Gastrocnemius medialis (tissue), 4 donors: ENCODE data around the gene RETREG1. TPM values are rescaled to one million over a fixed set of nuclear protein-coding genes. Genes with fewer than 3 reads are reported as not detected.

ENCODE experiments used
- ATAC-seq, 2 donors: fragments of 150-250 bp; one replicate each; pipeline ENCODE4 v1.9.1; 2016
- DNase-seq, 2 donors: peaks; one replicate each; pipeline ENCODE4 v3.0.0-alpha.2; 2019
- H3K27ac ChIP-seq, 4 donors: fragments of 200-600 bp; sonication (generic); 1 replicate in 1 of 4; 2 replicates in 3 of 4; pipeline ENCODE4 v1.5.1; 2016 to 2018; ENCODE audit warnings: mild to moderate bottlenecking in 2 of 4, moderate library complexity in 1 of 4
- H3K27me3 ChIP-seq, 3 donors: fragments of 200-600 bp; sonication (generic) in 2 of 3; 1 replicate in 1 of 3; 2 replicates in 2 of 3; pipeline versions ENCODE4 v1.5.1 to v1.6.0; 2016 to 2019; ENCODE audit warnings: mild to moderate bottlenecking in 1 of 3, moderate library complexity in 1 of 3
- H3K36me3 ChIP-seq, 2 donors: fragments of 200-600 bp; sonication (generic) in 1 of 2; one replicate each; pipeline ENCODE4 v1.5.1; 2017 to 2018
- H3K4me1 ChIP-seq, 2 donors: fragments of 200-600 bp; sonication (generic) in 1 of 2; one replicate each; pipeline ENCODE4 v1.5.1; 2016 to 2017; ENCODE audit warnings: mild to moderate bottlenecking in 2 of 2
- H3K4me3 ChIP-seq, 4 donors: fragments of 200-600 bp; sonication (generic) in 3 of 4; 1 replicate in 1 of 4; 2 replicates in 3 of 4; pipeline ENCODE4 v1.5.1; 2016 to 2019; ENCODE audit warnings: mild to moderate bottlenecking in 2 of 4
- H3K9me3 ChIP-seq, 3 donors: fragments of 200-600 bp; sonication (generic) in 2 of 3; 1 replicate in 1 of 3; 2 replicates in 2 of 3; pipeline ENCODE4 v1.5.1; 2016 to 2019
- POLR2A ChIP-seq, 2 donors: fragments of 450-650 bp; IDR thresholded peaks; one replicate each; pipeline ENCODE4 v1.6.1; 2017; ENCODE audit warnings: antibody characterized with exemption in 2 of 2, mild to moderate bottlenecking in 2 of 2, moderate library complexity in 2 of 2
- in situ Hi-C, 4 donors: fragments of 200-750 bp; cut with MboI; loops; one replicate each; pipeline versions ENCODE4 v1.15.0 to v1.8.0; 2017; ENCODE audit warnings: low sequenced_read_pairs in 4 of 4
- intact Hi-C: fragments of 100-400 bp; cut with DNase I; formaldehyde crosslinking; loops from one replicate; pipeline ENCODE4 v1.15.1; 2023; ENCODE audit warnings: low total_unique reads
- total RNA-seq, 4 donors: library from RNA; depleted of rRNA; stranded (reverse); fragments of >200 nt; gene quantifications; one replicate each; pipeline versions ENCODE4 v1.1.0 to v1.2.3, GENCODE V29; 2016
- TF ChIP-seq, protein P1 (sequence below), 5 experiments: fragments of 450-650 bp in 3 of 5; fragments of 200-600 bp in 2 of 5; sonication (generic) in 2 of 5; IDR thresholded peaks in 4 of 5; conservative IDR thresholded peaks in 1 of 5; 1 replicate in 4 of 5; 2 replicates in 1 of 5; pipeline ENCODE4 v1.5.1; 2016 to 2019; ENCODE audit warnings: antibody characterized with exemption in 5 of 5, mild to moderate bottlenecking in 3 of 5, moderate library complexity in 3 of 5

The RETREG1 gene
- total RNA-seq, 4 donors from 2014 or later: 94.2 to 380 (median 305) TPM

DNA sequence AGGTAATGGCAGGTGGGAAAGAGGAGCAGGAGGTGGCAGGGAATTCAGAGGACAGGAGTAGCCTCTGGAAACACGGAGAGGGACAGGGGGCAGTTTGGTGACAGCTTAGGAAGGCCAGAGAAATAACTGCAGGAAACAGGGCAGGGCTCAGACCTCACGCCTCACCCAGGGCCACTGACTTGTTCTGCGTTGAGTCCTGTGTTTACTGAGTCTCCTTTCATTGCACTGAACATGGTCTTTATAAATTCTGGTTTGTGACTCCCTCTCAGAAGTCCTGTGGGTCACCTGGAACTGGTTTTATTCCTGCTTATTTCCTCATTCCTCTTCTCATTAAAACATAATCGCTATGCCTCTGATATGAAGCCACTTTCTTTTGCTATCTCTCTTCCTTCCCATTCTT lies 96.0 kb downstream of the RETREG1 start:
- no peak overlapping the region for H3K27ac ChIP-seq
- H3K4me3 ChIP-seq: no peak overlapping the region
- intact Hi-C loops (no loop called here), in situ Hi-C loops (no loop called here)
- ATAC-seq (no peak), DNase-seq (no peak)
- H3K27me3 ChIP-seq: no peaks in the 10 kb centered on the region
- no peak for TF ChIP-seq POLR2A (IDR thresholded peaks at IDR 0.05)
- TF ChIP-seq, protein P1, sequence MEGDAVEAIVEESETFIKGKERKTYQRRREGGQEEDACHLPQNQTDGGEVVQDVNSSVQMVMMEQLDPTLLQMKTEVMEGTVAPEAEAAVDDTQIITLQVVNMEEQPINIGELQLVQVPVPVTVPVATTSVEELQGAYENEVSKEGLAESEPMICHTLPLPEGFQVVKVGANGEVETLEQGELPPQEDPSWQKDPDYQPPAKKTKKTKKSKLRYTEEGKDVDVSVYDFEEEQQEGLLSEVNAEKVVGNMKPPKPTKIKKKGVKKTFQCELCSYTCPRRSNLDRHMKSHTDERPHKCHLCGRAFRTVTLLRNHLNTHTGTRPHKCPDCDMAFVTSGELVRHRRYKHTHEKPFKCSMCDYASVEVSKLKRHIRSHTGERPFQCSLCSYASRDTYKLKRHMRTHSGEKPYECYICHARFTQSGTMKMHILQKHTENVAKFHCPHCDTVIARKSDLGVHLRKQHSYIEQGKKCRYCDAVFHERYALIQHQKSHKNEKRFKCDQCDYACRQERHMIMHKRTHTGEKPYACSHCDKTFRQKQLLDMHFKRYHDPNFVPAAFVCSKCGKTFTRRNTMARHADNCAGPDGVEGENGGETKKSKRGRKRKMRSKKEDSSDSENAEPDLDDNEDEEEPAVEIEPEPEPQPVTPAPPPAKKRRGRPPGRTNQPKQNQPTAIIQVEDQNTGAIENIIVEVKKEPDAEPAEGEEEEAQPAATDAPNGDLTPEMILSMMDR (IDR thresholded peaks at IDR 0.05 in 4 of 5, conservative IDR thresholded peaks at IDR 0.05 in 1 of 5): no peak
- H3K4me1 ChIP-seq: peaks cover 3 to 7% of the 10 kb centered on the region in 2 donors
- H3K36me3 ChIP-seq: no peaks in the 10 kb centered on the region
- no peaks in the 10 kb centered on the region for H3K9me3 ChIP-seq

DNA sequence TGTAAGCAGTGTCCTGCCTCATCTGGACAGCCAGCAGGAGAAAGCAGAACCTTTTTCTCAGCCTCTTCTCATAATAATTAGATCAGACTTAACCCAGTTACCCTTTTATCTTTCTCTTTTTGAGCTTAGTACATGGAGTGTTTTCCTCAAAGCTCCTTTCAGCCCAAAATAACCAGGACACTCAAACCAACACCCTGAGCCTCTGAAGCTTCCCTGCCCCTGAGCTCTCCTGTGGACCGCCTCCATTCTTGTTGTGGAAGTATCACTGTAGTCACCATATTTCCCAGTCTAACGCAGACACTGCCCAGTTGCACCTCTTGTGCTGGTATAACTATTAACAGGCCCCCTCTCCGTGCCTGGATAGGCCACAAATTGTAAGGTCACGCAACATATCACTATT lies 97.4 kb downstream of the RETREG1 start:
- Histone ChIP-seq H3K36me3 (no peaks in the 10 kb centered on the region), H3K27me3 (no peaks in the 10 kb centered on the region), H3K9me3 (no peaks in the 10 kb centered on the region), H3K27ac (no peak overlapping the region), H3K4me1 (peaks cover under 1 to 6% of the 10 kb centered on the region in 2 donors), H3K4me3 (no peak overlapping the region)
- DNase-seq (no peak), ATAC-seq (no peak)
- in situ Hi-C loops: no loop called here
- intact Hi-C loops: no loop called here
- no peak for TF ChIP-seq POLR2A (IDR thresholded peaks at IDR 0.05)
- TF ChIP-seq, protein P1 (IDR thresholded peaks at IDR 0.05 in 4 of 5, conservative IDR thresholded peaks at IDR 0.05 in 1 of 5): no peak

DNA sequence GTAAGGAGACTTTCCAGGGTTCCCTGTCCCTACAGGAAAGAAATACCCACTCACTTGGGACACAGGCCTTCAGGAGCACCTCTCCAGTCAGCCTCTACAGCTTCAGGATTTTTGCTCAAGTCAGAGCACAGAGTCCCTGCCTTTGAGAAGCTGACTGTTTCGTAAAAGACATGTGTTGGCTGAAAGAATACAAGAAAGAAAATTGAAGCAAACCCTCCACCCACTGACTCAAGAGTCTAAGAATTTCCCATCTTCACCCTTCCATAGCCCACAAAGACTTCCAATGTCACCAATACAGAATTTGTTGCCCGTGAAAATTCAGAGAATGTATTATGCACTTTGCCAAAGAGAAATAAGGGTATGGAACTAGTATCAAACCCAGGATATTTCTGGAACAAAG lies 98.2 kb downstream of the RETREG1 start:
- ATAC-seq (no peak), DNase-seq (no peak)
- no peak overlapping the region for H3K27ac ChIP-seq
- H3K36me3 ChIP-seq: no peaks in the 10 kb centered on the region
- intact Hi-C loops (no loop called here), in situ Hi-C loops (no loop called here)
- H3K27me3 ChIP-seq: no peaks in the 10 kb centered on the region
- no peak overlapping the region for H3K4me3 ChIP-seq
- no peaks in the 10 kb centered on the region for H3K4me1 ChIP-seq
- TF ChIP-seq POLR2A (IDR thresholded peaks at IDR 0.05): no peak
- TF ChIP-seq, protein P1 (IDR thresholded peaks at IDR 0.05 in 4 of 5, conservative IDR thresholded peaks at IDR 0.05 in 1 of 5): no peak
- no peaks in the 10 kb centered on the region for H3K9me3 ChIP-seq

DNA sequence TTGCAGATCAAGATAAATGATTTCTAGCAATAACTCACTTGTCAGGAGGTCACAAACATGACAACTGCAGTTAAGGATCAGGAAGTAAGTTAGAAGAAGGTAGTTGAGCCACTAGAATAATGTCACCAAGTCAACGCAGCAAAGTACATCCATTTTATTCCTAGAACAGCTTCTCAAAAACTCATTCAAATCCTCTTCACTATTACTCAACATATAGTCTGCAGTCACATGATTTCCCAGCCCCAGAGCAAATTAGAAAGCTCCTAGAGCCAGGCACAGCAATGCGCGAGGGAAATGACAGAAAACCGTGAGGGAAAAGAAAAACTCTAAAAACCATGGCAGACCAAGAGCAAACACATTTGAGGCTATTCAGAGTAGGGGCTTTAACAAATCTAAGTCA lies 101.3 kb downstream of the RETREG1 start:
- Histone ChIP-seq H3K27me3 (no peaks in the 10 kb centered on the region), H3K27ac (no peak overlapping the region), H3K4me3 (no peak overlapping the region), H3K36me3 (no peaks in the 10 kb centered on the region), H3K4me1 (no peaks in the 10 kb centered on the region), H3K9me3 (no peaks in the 10 kb centered on the region)
- TF ChIP-seq POLR2A (IDR thresholded peaks at IDR 0.05): no peak
- TF ChIP-seq, protein P1 (IDR thresholded peaks at IDR 0.05 in 4 of 5, conservative IDR thresholded peaks at IDR 0.05 in 1 of 5): no peak
- DNase-seq (no peak), ATAC-seq (no peak)
- intact Hi-C loops (no loop called here), in situ Hi-C loops (no loop called here)

DNA sequence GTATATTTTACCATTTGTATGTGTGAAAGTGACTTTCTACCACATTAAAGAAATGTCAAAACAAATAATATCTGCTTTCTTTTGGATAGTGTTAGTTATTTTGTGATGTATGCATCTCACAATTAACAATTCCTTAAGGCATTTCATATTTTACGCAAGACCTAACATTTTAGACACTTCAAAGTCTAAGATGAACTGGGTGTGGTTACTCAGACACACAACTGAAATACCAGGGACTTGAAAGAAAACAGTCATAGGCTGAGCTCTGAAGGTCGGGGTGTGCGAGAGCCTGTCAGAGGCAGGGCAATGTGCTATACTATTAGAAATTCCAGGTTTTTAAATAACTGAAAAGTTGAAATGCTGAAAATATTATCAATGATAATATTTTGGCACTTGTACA lies 106.7 kb downstream of the RETREG1 start:
- no peaks in the 10 kb centered on the region for H3K9me3 ChIP-seq
- intact Hi-C loops (no loop called here), in situ Hi-C loops (no loop called here)
- peak overlapping the region; percentile 90 to 99 (median 96) for H3K27ac ChIP-seq
- peaks cover 8% of the 10 kb centered on the region in 2 donors for H3K4me1 ChIP-seq
- peak overlapping the region in 1 of 4 donors; percentile 83 for H3K4me3 ChIP-seq
- no peaks in the 10 kb centered on the region for H3K27me3 ChIP-seq
- ATAC-seq: no peak
- no peak for DNase-seq
- no peak for TF ChIP-seq POLR2A (IDR thresholded peaks at IDR 0.05)
- TF ChIP-seq, protein P1 (IDR thresholded peaks at IDR 0.05 in 4 of 5, conservative IDR thresholded peaks at IDR 0.05 in 1 of 5): no peak
- no peaks in the 10 kb centered on the region for H3K36me3 ChIP-seq
